Vagina (tissue), 2 donors: ENCODE data around the gene DCANP1.

ENCODE experiments used
- POLR2A ChIP-seq, 2 donors: fragments of 450-650 bp; IDR thresholded peaks; one replicate each; pipeline ENCODE4 v1.6.1; 2017; ENCODE audit warnings: antibody characterized with exemption in 2 of 2, mild to moderate bottlenecking in 2 of 2, moderate library complexity in 2 of 2
- POLR2AphosphoS5 ChIP-seq, 2 donors: sonication (generic); formaldehyde crosslinking; IDR thresholded peaks; one replicate each; pipeline ENCODE4 v1.9.0; 2017; ENCODE audit warnings: antibody characterized with exemption in 2 of 2, mild to moderate bottlenecking in 2 of 2, low read depth in 1 of 2; ENCODE audit not compliant: insufficient read depth in 1 of 2
- TF ChIP-seq, protein P1 (sequence below), 3 experiments: fragments of 450-650 bp in 2 of 3; fragments of 200-600 bp in 1 of 3; sonication (generic) in 1 of 3; IDR thresholded peaks; one replicate each; pipeline ENCODE4 v1.5.1; 2017 to 2019; ENCODE audit warnings: antibody characterized with exemption in 3 of 3, mild to moderate bottlenecking in 2 of 3, moderate library complexity in 2 of 3

DNA sequence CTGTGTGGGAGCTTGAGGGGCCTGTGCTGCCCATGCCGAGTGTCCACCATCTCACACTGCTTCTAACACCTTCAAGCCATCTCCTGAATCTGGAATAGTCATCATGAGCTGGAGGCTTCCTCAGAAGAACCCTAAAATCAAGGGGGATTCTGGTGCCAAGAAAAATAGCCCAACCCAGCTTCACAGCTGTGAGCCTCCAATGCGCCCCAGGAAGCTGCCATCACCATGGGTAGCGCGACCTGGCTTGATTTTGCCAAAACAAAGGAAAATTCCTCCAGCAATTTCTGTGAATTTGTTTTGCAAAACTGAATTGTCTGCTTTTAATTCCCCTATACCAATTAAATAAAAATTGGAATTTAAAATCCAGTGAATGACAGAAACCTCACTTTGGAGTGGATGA lies 11.2 kb upstream of the DCANP1 start:
- TF ChIP-seq, protein P1, sequence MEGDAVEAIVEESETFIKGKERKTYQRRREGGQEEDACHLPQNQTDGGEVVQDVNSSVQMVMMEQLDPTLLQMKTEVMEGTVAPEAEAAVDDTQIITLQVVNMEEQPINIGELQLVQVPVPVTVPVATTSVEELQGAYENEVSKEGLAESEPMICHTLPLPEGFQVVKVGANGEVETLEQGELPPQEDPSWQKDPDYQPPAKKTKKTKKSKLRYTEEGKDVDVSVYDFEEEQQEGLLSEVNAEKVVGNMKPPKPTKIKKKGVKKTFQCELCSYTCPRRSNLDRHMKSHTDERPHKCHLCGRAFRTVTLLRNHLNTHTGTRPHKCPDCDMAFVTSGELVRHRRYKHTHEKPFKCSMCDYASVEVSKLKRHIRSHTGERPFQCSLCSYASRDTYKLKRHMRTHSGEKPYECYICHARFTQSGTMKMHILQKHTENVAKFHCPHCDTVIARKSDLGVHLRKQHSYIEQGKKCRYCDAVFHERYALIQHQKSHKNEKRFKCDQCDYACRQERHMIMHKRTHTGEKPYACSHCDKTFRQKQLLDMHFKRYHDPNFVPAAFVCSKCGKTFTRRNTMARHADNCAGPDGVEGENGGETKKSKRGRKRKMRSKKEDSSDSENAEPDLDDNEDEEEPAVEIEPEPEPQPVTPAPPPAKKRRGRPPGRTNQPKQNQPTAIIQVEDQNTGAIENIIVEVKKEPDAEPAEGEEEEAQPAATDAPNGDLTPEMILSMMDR (IDR thresholded peaks at IDR 0.05) = no peak
- TF ChIP-seq POLR2AphosphoS5 (IDR thresholded peaks at IDR 0.05; ENCODE audit: insufficient read depth in 1 of 2, low read depth in 1 of 2) (no peak), POLR2A (IDR thresholded peaks at IDR 0.05) (no peak)
